ENCODE results near the gene P2RY2. TPM values are rescaled to one million over a fixed set of nuclear protein-coding genes. Genes with fewer than 3 reads are reported as not detected.

The P2RY2 gene
- total RNA-seq, 1 donor from 2014 or later: 0.42 TPM

- intact Hi-C loops (cut with micrococcal nuclease): no loop called here
- Mint-ChIP-seq H3K36me3 (ENCODE audit: low read depth) (no peaks in the 10 kb centered on the region), H3K4me3 (no peak overlapping the region), H3K27ac (no peak overlapping the region), H3K9me3 (no peaks in the 10 kb centered on the region), H3K27me3 (peaks cover 4% of the 10 kb centered on the region), H3K4me1 (peaks cover 2% of the 10 kb centered on the region)
- no peak for TF ChIP-seq CTCF (IDR thresholded peaks at IDR 0.05)
- DNase-seq (no peak), ATAC-seq (ENCODE audit: low read depth) (no peak)
- CTCF ChIA-PET: no interaction called here
- POLR2A ChIA-PET: no interaction called here
These were observed 19.4 kb upstream of the P2RY2 start for GRCh38 chr11:73198677-73199076.

- ATAC-seq (ENCODE audit: low read depth): no peak
- Mint-ChIP-seq H3K27ac (no peak overlapping the region), H3K36me3 (ENCODE audit: low read depth) (no peaks in the 10 kb centered on the region), H3K27me3 (peaks cover 4% of the 10 kb centered on the region), H3K9me3 (no peaks in the 10 kb centered on the region), H3K4me1 (no peaks in the 10 kb centered on the region), H3K4me3 (no peak overlapping the region)
- no peak for DNase-seq
- intact Hi-C loops (cut with micrococcal nuclease): no loop called here
- ChIA-PET CTCF (no interaction called here), POLR2A (interaction anchor here (0.6 to 1.9 kb wide), 2 partner anchors 10 to 15 kb away, joined by 3 to 5 read pairs; no protein-coding TSS in a partner anchor)
- TF ChIP-seq CTCF (IDR thresholded peaks at IDR 0.05): no peak
These were observed 18.6 kb upstream of the P2RY2 start for GRCh38 chr11:73199446-73199845.

GRCh38 chr11:73200256-73200655 is 17.8 kb upstream of the P2RY2 start:
- no peak for ATAC-seq (ENCODE audit: low read depth)
- no peak overlapping the region for H3K4me3 Mint-ChIP-seq
- ChIA-PET CTCF (interaction anchor here (0.7 to 1.2 kb wide), 2 partner anchors 12 to 14 kb away, joined by 4 read pairs; no protein-coding TSS in a partner anchor), POLR2A (interaction anchor here (1.1 to 1.9 kb wide), 2 partner anchors 10 to 329 kb away, joined by 5 to 6 read pairs; no protein-coding TSS in a partner anchor)
- peaks cover 4% of the 10 kb centered on the region for H3K27me3 Mint-ChIP-seq
- H3K9me3 Mint-ChIP-seq: no peaks in the 10 kb centered on the region
- intact Hi-C loops (cut with micrococcal nuclease): no loop called here
- H3K4me1 Mint-ChIP-seq: peaks cover 4% of the 10 kb centered on the region
- no peak overlapping the region for H3K27ac Mint-ChIP-seq
- no peaks in the 10 kb centered on the region for H3K36me3 Mint-ChIP-seq (ENCODE audit: low read depth)
- DNase-seq: no peak
- TF ChIP-seq CTCF (IDR thresholded peaks at IDR 0.05): no peak

GRCh38 chr11:73201249-73201648 is 16.8 kb upstream of the P2RY2 start:
- DNase-seq (no peak), ATAC-seq (ENCODE audit: low read depth) (no peak)
- POLR2A ChIA-PET: interaction anchor here (1.1 to 1.9 kb wide), 2 partner anchors 11 to 330 kb away, joined by 5 to 6 read pairs; no protein-coding TSS in a partner anchor
- intact Hi-C loops (cut with micrococcal nuclease): no loop called here
- Mint-ChIP-seq H3K4me3 (no peak overlapping the region), H3K9me3 (no peaks in the 10 kb centered on the region), H3K36me3 (ENCODE audit: low read depth) (no peaks in the 10 kb centered on the region), H3K27ac (no peak overlapping the region), H3K4me1 (peaks cover 4% of the 10 kb centered on the region), H3K27me3 (peaks cover 4% of the 10 kb centered on the region)
- CTCF ChIA-PET: no interaction called here
- no peak for TF ChIP-seq CTCF (IDR thresholded peaks at IDR 0.05)

GRCh38 chr11:73201888-73202780 is 15.9 kb upstream of the P2RY2 start:
- no peaks in the 10 kb centered on the region for H3K9me3 Mint-ChIP-seq
- intact Hi-C loops (cut with micrococcal nuclease): no loop called here
- DNase-seq (no peak), ATAC-seq (ENCODE audit: low read depth) (no peak)
- H3K4me3 Mint-ChIP-seq: no peak overlapping the region
- peaks cover 4% of the 10 kb centered on the region for H3K4me1 Mint-ChIP-seq
- no peaks in the 10 kb centered on the region for H3K36me3 Mint-ChIP-seq (ENCODE audit: low read depth)
- ChIA-PET CTCF (interaction anchor here (1.4 kb wide), 1 partner anchor 17 kb away, joined by 3 read pairs; no protein-coding TSS in a partner anchor), POLR2A (no interaction called here)
- H3K27ac Mint-ChIP-seq: no peak overlapping the region
- H3K27me3 Mint-ChIP-seq: peaks cover 5% of the 10 kb centered on the region
- TF ChIP-seq CTCF (IDR thresholded peaks at IDR 0.05): no peak

All from activated B cell treated with CpG ODN at 0.5 μM for 24 hours (primary cell).